Mesendoderm (in vitro differentiated cells): ENCODE measurements around the gene TSC1.

Experiments
- DNase-seq: peaks from one replicate; pipeline ENCODE4 v3.0.0; 2013
- H2AK5ac ChIP-seq: 2 replicates; pipeline ENCODE4 v1.6.1; 2013; ENCODE audit warnings: low read length, inconsistent platforms
- H2BK120ac ChIP-seq: 2 replicates; pipeline ENCODE4 v1.6.1; 2013; ENCODE audit warnings: low read depth, mild to moderate bottlenecking, low read length, moderate library complexity, mixed read lengths
- H2BK15ac ChIP-seq: replicated peaks from 2 replicates; pipeline ENCODE4 v1.6.1; 2013; ENCODE audit warnings: low read depth, mild to moderate bottlenecking, moderate library complexity
- H2BK5ac ChIP-seq: 2 replicates; pipeline ENCODE4 v1.6.1; 2013; ENCODE audit warnings: low read length, inconsistent platforms
- H3K18ac ChIP-seq: 2 replicates; pipeline ENCODE4 v1.6.1; 2013; ENCODE audit warnings: mild to moderate bottlenecking, low read length, mixed read lengths
- H3K23ac ChIP-seq: one replicate; pipeline ENCODE4 v1.6.1; 2013; ENCODE audit warnings: low read length
- H3K27ac ChIP-seq: 2 replicates; pipeline ENCODE4 v1.5.1; 2013; ENCODE audit warnings: low read depth, mild to moderate bottlenecking, inconsistent platforms, low read length, moderate library complexity
- H3K27me3 ChIP-seq: 2 replicates; pipeline ENCODE4 v1.6.1; 2013; ENCODE audit warnings: low read length, control low read depth, mild to moderate bottlenecking, inconsistent platforms; ENCODE audit not compliant: insufficient read depth, poor library complexity
- H3K36me3 ChIP-seq: 2 replicates; pipeline ENCODE4 v1.6.1; 2013; ENCODE audit warnings: low read length, inconsistent platforms; ENCODE audit not compliant: control insufficient read depth, insufficient read depth
- H3K4ac ChIP-seq: one replicate; pipeline ENCODE4 v1.6.1; 2013; ENCODE audit warnings: low read depth, mild to moderate bottlenecking, low read length, moderate library complexity
- H3K4me1 ChIP-seq: 2 replicates; pipeline ENCODE4 v1.6.1; 2013; ENCODE audit warnings: low read depth, low read length, inconsistent platforms; ENCODE audit not compliant: control insufficient read depth
- H3K4me2 ChIP-seq: 2 replicates; pipeline ENCODE4 v1.6.1; 2013; ENCODE audit warnings: low read length
- H3K4me3 ChIP-seq: 2 replicates; pipeline ENCODE4 v1.5.1; 2013; ENCODE audit warnings: mild to moderate bottlenecking, low read length
- H3K56ac ChIP-seq: one replicate; pipeline ENCODE4 v1.6.1; 2013; ENCODE audit warnings: low read length
- H3K79me1 ChIP-seq: 2 replicates; pipeline ENCODE4 v1.6.1; 2013; ENCODE audit warnings: low read length, inconsistent platforms
- H3K79me2 ChIP-seq: 2 replicates; pipeline ENCODE4 v1.6.1; 2013; ENCODE audit warnings: mild to moderate bottlenecking, low read length; ENCODE audit not compliant: control insufficient read depth, insufficient read depth
- H3K9ac ChIP-seq: 2 replicates; pipeline ENCODE4 v1.6.1; 2013; ENCODE audit warnings: low read length, inconsistent platforms
- H4K5ac ChIP-seq: one replicate; pipeline ENCODE4 v1.6.1; 2013; ENCODE audit warnings: low read length
- H4K8ac ChIP-seq: one replicate; pipeline ENCODE4 v1.6.1; 2013; ENCODE audit warnings: low read depth, mild to moderate bottlenecking, control low read depth, low read length, moderate library complexity
- WGBS: extraction: QIAGEN DNeasy Blood & Tissue Kit; methylation state at CpG from one replicate; pipeline ENCODE4 v1.1.7; 2013; ENCODE audit warnings: low lambda C conversion rate, missing lambda C conversion rate; ENCODE audit not compliant: insufficient coverage; ENCODE audit errors: extremely low coverage; 5-methylcytosine and 5-hydroxymethylcytosine counted together

The TSC1 gene

GRCh38 chr9:132887181-132888120, 57.0 kb downstream of the TSC1 start:
- no peak overlapping the region for H2BK120ac ChIP-seq
- H2AK5ac ChIP-seq = no peak overlapping the region
- no peak overlapping the region for H4K5ac ChIP-seq
- H3K56ac ChIP-seq = no peak overlapping the region
- H4K8ac ChIP-seq = no peak overlapping the region
- DNase-seq = no peak
- no peak overlapping the region for H3K4ac ChIP-seq
- no peak overlapping the region for H2BK15ac ChIP-seq
- WGBS = no CpG with 5 or more reads among the region's 18 CpGs
- H3K36me3 ChIP-seq = no peaks in the 10 kb centered on the region
- no peaks in the 10 kb centered on the region for H3K27me3 ChIP-seq
- no peak overlapping the region for H3K27ac ChIP-seq
- H3K4me2 ChIP-seq = no peak overlapping the region
- H3K79me1 ChIP-seq = no peaks in the 10 kb centered on the region
- no peak overlapping the region for H3K18ac ChIP-seq
- H3K4me1 ChIP-seq = no peaks in the 10 kb centered on the region
- no peaks in the 10 kb centered on the region for H3K79me2 ChIP-seq
- no peak overlapping the region for H3K9ac ChIP-seq
- no peak overlapping the region for H2BK5ac ChIP-seq
- no peak overlapping the region for H3K4me3 ChIP-seq
- no peak overlapping the region for H3K23ac ChIP-seq

GRCh38 chr9:132886334-132886725, 58.1 kb downstream of the TSC1 start:
- Histone ChIP-seq H2BK5ac (no peak overlapping the region), H3K23ac (no peak overlapping the region), H2BK120ac (no peak overlapping the region), H3K4ac (no peak overlapping the region), H3K4me2 (no peak overlapping the region), H3K56ac (no peak overlapping the region), H2AK5ac (no peak overlapping the region), H3K36me3 (no peaks in the 10 kb centered on the region), H3K79me1 (no peaks in the 10 kb centered on the region), H3K9ac (no peak overlapping the region), H3K4me3 (no peak overlapping the region), H3K4me1 (no peaks in the 10 kb centered on the region), H3K18ac (no peak overlapping the region), H4K8ac (no peak overlapping the region), H3K79me2 (no peaks in the 10 kb centered on the region), H2BK15ac (no peak overlapping the region), H3K27ac (no peak overlapping the region), H3K27me3 (no peaks in the 10 kb centered on the region), H4K5ac (no peak overlapping the region)
- WGBS = no CpG with 5 or more reads among the region's 6 CpGs
- no peak for DNase-seq

- Histone ChIP-seq H2BK120ac (no peak overlapping the region), H3K23ac (no peak overlapping the region), H3K27me3 (no peaks in the 10 kb centered on the region), H2AK5ac (no peak overlapping the region), H2BK5ac (no peak overlapping the region), H3K79me2 (no peaks in the 10 kb centered on the region), H3K56ac (no peak overlapping the region), H2BK15ac (no peak overlapping the region), H3K36me3 (no peaks in the 10 kb centered on the region), H3K27ac (no peak overlapping the region), H3K4me2 (no peak overlapping the region), H4K5ac (no peak overlapping the region), H3K9ac (no peak overlapping the region), H4K8ac (no peak overlapping the region), H3K79me1 (no peaks in the 10 kb centered on the region), H3K4ac (no peak overlapping the region), H3K4me3 (no peak overlapping the region), H3K4me1 (no peaks in the 10 kb centered on the region), H3K18ac (no peak overlapping the region)
- no CpG with 5 or more reads among the region's 9 CpGs for WGBS
- DNase-seq = no peak
Observed at GRCh38 chr9:132885720-132886333, 58.6 kb downstream of the TSC1 start.

GRCh38 chr9:132883349-132884294, 60.8 kb downstream of the TSC1 start:
- H3K9ac ChIP-seq = no peak overlapping the region
- H3K4me3 ChIP-seq = no peak overlapping the region
- H3K4me1 ChIP-seq = no peaks in the 10 kb centered on the region
- H3K36me3 ChIP-seq = no peaks in the 10 kb centered on the region
- H4K5ac ChIP-seq = no peak overlapping the region
- H3K56ac ChIP-seq = no peak overlapping the region
- no peak for DNase-seq
- H3K18ac ChIP-seq = no peak overlapping the region
- no peak overlapping the region for H2BK5ac ChIP-seq
- no peaks in the 10 kb centered on the region for H3K79me2 ChIP-seq
- no peak overlapping the region for H4K8ac ChIP-seq
- H3K27ac ChIP-seq = no peak overlapping the region
- H3K4ac ChIP-seq = no peak overlapping the region
- no peak overlapping the region for H3K23ac ChIP-seq
- H3K79me1 ChIP-seq = no peaks in the 10 kb centered on the region
- no peaks in the 10 kb centered on the region for H3K27me3 ChIP-seq
- H2BK15ac ChIP-seq = no peak overlapping the region
- no CpG with 5 or more reads among the region's 27 CpGs for WGBS
- H3K4me2 ChIP-seq = no peak overlapping the region
- no peak overlapping the region for H2BK120ac ChIP-seq
- H2AK5ac ChIP-seq = no peak overlapping the region

GRCh38 chr9:132882616-132883015, 61.8 kb downstream of the TSC1 start:
- no peak for DNase-seq
- H3K79me1 ChIP-seq = no peaks in the 10 kb centered on the region
- H3K4me1 ChIP-seq = no peaks in the 10 kb centered on the region
- H3K23ac ChIP-seq = no peak overlapping the region
- no CpG with 5 or more reads among the region's 6 CpGs for WGBS
- no peaks in the 10 kb centered on the region for H3K79me2 ChIP-seq
- no peak overlapping the region for H3K56ac ChIP-seq
- no peak overlapping the region for H3K4ac ChIP-seq
- no peak overlapping the region for H4K8ac ChIP-seq
- H4K5ac ChIP-seq = no peak overlapping the region
- H3K27me3 ChIP-seq = no peaks in the 10 kb centered on the region
- H3K9ac ChIP-seq = no peak overlapping the region
- H2AK5ac ChIP-seq = no peak overlapping the region
- H3K4me2 ChIP-seq = no peak overlapping the region
- no peak overlapping the region for H2BK120ac ChIP-seq
- no peak overlapping the region for H3K18ac ChIP-seq
- H2BK5ac ChIP-seq = no peak overlapping the region
- H3K36me3 ChIP-seq = no peaks in the 10 kb centered on the region
- no peak overlapping the region for H3K27ac ChIP-seq
- H2BK15ac ChIP-seq = no peak overlapping the region
- no peak overlapping the region for H3K4me3 ChIP-seq
